HG03135 (cell line): Measurements from ENCODE around the gene EIF2B2.

Source experiments
- ATAC-seq: cut with Tn5 transposase; IDR thresholded peaks from one replicate; pipeline ENCODE4 v1.9.1; 2021; ENCODE audit warnings: mild to moderate bottlenecking, moderate library complexity; ENCODE audit not compliant: unreplicated experiment

The EIF2B2 gene

GRCh38 chr14:74973905-74974363, 28.8 kb upstream of the EIF2B2 start:
- ATAC-seq: no peak

DNA sequence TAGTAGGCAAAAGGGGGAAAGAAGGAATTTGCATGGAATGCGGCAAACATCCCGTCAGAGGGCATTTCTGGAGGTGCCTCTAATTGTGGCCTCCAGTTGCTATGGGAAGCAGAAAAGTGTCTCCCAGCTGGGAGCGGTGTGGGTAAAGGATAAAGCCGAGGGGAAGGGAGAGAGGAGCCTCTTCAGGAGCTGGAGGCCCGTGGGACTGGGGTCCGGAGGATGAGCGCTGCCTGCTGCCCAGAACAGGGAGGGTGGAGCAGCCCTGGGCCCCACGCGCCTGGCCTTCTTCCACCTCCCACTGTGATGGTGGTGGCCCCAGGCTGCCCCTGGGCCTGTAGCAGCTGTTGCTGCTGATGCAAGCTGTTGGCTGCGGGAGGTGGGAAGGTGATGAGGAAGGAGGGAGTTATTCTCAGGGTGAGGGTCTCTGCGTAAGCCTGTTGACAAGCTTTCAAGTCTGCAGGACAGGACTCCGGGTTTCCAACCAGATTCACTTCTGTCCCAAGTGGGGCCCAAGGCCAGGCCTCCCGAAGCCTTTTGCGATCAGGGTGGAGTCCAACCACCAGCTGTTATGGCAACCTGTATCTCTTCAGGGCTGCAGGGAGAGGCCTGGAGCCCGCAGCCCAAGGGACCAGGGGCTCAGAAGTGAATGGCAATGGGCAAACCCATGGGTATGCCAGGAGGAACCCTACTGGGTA, 28.2 kb upstream of the EIF2B2 start:
- ATAC-seq: no peak

- ATAC-seq: no peak
These were observed 27.5 kb upstream of the EIF2B2 start for GRCh38 chr14:74975059-74975810.

DNA sequence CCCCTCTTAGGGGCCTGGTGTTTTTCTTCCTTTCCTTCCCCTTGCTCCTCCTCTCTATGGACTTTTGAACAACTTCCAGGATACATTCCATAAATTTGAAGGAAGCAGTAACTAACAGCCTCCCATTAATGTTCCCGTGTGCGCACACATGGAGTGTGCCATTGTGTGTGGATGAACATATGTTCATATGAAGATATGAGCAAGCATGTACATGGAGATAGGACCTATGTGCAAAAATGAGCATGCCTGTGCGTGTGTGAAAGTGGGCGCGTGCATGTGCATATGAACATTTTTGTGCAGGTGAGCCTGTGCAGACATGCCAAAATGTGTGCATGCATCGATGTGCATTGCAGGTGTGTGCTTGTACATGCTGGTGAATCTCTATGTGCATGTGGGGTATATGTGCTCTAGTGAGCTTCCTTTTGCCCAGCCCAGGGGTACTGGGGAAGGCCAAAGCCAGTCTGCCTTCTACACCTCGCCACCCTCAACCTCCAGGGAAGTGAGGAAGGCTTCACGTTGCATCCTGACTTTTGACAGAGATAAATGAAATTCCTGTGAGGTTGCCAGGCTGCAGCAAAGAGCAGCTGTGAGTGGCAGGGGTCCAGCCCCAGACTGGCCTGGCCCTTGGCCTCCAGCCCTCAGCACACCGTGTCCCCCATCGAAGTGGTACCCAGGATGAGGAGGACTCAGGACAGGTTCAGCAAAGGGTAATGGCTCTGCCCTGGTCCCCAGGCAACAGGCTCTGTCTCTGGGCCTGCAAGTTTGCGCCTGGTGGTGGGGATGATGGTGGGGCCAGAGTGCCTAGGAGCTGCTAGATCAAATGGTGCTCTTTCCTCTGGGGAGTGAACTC, 26.2 kb upstream of the EIF2B2 start:
- no peak for ATAC-seq

- ATAC-seq: no peak
These were observed 25.4 kb upstream of the EIF2B2 start for GRCh38 chr14:74977164-74977900.

DNA sequence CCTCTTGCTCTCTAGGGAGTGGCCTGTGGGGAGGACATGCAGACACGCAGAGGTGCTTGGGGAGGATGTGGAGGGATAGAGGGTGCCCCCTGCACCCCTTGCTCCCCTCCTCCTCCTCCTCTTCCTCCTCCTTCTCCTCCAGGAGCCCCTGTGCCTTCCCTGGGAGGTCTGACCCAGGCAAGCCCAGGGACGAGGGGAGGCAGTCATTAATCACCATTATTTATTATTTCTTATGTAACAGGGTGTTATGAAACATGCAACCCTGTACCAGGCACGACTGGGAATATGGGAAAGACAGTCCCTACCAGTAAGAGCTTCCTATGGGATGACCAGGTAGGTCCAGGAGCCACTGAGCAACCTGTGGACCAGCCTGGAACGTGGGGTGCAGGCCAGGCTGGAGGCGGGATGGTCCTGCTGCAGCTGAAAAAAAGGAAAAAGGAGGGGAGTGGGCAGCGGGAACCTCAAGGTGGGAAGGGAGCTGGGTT, 24.8 kb upstream of the EIF2B2 start:
- ATAC-seq: no peak

DNA sequence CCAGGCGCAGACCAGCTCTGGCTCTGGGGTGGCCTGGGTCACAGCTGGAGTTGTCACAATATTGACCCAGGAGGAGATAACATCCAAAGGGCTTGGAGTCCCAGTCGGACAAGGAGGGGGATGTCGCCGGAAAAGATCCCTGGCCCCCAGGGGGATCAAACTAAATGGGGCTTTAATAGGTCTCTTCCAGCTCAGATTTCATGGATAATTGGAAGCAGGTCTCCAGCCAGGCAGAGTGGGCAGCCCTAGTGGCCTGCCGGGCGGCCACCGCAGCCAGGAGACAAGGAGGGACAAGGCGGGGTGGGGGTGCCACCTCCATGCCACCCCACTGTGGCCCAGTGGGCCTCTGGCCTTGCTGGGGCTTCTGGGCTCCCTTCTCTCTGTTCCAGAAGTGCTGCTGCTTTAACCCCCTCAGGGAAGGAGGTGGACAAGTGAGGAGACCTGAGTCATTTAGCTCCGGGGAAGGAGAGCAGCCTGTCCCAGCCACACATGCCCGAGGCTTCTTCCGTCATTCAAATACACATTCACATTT, 24.2 kb upstream of the EIF2B2 start:
- no peak for ATAC-seq

GRCh38 chr14:74979029-74979428, 23.7 kb upstream of the EIF2B2 start:
- ATAC-seq: no peak

DNA sequence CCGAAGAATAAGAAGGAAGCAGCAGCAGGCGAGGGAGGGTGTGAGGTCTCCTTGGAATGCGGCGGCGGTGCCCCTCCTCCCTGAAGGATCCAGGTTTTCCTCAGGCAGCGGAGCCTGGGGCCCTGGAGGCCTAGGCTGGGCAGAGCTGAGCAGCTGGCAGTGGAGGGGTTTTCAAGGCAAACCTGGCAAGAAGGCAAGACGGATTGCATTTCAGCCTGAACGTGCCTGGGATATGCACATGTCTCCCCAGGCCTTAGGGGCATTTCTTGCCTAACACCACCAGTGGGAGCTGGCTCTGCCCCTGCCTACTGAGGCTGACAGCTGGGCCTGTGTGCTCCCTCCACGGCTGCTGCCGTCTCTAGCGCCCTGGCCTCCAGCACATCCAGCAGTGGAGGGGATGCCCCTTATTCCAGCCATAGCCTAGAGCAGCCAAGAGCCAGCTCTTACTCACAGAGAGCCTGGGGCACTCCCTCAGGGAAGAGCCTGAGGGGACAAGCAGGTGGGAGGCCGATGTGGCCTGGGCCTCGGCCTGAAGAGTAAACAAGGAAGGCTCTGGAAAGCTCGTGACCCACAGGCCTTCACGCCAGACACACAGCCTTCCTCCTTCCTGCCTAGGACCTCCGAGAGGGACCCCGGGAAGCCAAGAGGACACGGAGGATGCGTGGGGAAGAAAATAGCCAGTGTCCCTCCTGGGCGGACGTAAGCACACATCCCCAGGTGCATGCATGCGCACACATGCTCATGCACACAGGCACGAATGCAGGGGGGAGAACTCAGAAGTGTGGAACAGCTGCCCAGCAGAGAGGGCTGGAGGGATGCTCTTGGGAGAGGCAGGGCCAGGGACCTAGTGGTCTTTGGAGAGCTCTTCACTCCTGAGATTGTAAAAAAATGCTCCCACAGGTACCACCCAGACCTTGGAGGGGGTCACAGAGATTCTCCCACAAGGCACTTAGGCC, 23.0 kb upstream of the EIF2B2 start:
- ATAC-seq: no peak

- ATAC-seq: no peak
These were observed 22.4 kb upstream of the EIF2B2 start for GRCh38 chr14:74980398-74980730.

GRCh38 chr14:74980731-74981461, 21.8 kb upstream of the EIF2B2 start:
- ATAC-seq: no peak

GRCh38 chr14:74981462-74981782, 21.3 kb upstream of the EIF2B2 start:
- ATAC-seq: no peak

GRCh38 chr14:74981833-74982232, 20.9 kb upstream of the EIF2B2 start:
- no peak for ATAC-seq

GRCh38 chr14:74982661-74983060, 20.1 kb upstream of the EIF2B2 start:
- no peak for ATAC-seq

GRCh38 chr14:74983343-74983742, 19.4 kb upstream of the EIF2B2 start:
- ATAC-seq: no peak

DNA sequence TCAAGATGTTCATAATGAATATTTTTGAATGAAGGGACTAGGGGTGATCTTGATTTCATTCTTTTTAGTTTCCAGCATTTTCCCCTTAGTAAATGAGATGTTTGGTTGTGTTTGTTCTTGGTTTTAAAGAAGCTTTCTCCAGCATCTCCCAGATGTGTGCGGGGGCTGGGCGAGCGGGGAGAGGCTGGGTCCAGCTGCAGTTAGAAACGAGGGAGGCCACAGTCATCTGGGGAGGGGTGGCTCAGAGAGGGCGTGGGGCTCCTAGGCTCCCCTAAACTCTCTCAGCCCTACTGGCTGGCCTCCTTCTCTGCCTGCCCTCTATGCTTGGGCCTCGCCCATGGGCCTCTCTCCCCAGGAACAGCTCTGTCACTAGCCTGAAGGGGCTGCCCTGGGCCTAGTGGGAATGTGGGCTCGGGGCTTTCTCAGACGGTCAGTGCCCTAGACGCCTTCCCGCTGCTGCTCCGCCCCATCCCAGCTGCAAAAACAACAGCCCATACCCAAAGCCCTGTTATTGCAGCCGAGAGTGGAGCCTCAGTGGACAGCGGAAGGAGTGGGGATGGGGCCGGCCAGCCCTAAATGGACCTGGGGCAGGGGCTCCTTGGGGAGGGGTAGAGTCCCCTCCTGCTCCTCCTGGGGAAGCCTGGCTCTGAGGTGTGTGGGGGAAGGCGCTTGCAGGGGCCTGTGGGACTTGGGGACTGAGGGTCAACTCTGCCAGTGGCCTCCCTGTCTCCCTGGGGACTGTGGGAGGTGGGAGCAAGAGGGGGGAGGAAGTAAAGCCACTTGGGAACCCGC, 18.3 kb upstream of the EIF2B2 start:
- ATAC-seq: no peak

GRCh38 chr14:74985028-74985310, 17.8 kb upstream of the EIF2B2 start:
- no peak for ATAC-seq

- no peak for ATAC-seq
These were observed 16.9 kb upstream of the EIF2B2 start for GRCh38 chr14:74985806-74986205.
